Fibroblast of skin of left biceps (primary cell): Measurements from ENCODE around the gene ISLR.

Experiments used
- DNase-seq, 2 experiments: peaks; one replicate each; pipeline ENCODE4 v3.0.0-alpha.2; 2013; ENCODE audit warnings: low read depth in 2 of 2

Gene ISLR

DNA sequence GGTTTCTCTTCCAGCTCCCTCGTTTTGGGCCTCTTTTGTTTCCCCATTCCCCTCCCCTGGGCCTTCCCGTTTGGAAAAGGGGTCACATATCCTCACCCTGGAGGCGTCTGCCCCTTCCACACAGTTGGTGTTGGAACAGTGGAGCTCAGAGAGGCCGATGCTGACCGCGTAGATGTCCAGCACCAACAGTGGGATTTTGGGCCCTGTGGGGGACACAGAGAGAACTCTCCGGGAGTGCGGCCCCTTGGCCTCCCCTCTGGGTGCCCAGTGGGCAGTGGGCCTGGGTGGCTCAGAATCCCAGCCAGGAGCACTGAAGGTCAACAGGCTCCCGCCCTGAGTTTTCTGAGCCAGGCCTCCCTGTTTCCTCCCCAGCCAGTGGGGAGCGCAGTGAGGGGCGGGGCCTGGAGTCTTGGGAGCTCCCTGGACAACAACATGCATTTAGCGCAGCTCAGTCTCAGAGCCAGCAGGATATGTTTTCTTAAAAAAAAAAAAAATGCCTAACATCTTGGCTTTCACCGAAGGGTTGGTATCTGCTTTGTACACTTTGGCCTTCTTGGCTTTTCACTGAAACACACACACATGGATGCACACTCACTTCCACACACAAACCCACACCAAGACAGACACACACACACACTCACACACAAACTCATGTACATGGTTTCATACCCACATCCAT lies 670 bp upstream of the ISLR start:
- peak; percentile 33 to 41 for DNase-seq

DNA sequence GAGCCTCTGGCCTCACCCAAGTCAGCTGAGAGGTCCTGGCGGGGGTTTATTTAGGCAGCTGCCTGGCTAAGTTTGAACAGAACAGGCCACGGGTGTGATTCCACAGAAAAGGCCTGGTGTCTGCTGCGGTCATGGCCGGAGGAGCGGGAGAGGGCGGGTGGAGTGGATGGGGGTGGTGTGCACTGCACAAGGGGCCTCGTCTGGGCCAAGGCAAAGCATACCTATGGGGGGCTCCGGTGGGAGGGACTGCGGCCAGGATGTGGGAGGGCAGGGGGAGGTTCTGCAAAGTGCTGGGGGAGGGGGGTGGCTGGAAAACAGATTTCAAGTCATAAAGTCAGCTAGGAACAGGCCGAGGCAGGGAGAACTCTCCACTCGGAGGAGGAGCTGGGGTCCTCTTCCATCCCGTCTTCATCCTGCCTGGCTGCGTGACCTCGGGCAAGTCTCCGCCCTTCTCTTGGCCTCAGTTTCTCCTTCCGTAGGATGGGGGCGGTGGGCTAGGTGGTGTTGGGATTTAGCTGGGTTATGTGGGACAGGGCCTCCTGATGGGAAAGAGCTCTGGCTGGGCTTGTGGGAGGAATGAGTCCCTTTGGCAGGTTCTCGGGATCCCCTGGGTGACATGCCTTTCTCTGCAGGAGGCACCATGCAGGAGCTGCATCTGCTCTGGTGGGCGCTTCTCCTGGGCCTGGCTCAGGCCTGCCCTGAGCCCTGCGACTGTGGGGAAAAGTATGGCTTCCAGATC lies 878 bp downstream of the ISLR start:
- DNase-seq: peak; percentile 32 to 41

DNA sequence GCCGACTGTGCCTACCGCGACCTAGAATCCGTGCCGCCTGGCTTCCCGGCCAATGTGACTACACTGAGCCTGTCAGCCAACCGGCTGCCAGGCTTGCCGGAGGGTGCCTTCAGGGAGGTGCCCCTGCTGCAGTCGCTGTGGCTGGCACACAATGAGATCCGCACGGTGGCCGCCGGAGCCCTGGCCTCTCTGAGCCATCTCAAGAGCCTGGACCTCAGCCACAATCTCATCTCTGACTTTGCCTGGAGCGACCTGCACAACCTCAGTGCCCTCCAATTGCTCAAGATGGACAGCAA lies 1.4 kb downstream of the ISLR start:
- DNase-seq: no peak

DNA sequence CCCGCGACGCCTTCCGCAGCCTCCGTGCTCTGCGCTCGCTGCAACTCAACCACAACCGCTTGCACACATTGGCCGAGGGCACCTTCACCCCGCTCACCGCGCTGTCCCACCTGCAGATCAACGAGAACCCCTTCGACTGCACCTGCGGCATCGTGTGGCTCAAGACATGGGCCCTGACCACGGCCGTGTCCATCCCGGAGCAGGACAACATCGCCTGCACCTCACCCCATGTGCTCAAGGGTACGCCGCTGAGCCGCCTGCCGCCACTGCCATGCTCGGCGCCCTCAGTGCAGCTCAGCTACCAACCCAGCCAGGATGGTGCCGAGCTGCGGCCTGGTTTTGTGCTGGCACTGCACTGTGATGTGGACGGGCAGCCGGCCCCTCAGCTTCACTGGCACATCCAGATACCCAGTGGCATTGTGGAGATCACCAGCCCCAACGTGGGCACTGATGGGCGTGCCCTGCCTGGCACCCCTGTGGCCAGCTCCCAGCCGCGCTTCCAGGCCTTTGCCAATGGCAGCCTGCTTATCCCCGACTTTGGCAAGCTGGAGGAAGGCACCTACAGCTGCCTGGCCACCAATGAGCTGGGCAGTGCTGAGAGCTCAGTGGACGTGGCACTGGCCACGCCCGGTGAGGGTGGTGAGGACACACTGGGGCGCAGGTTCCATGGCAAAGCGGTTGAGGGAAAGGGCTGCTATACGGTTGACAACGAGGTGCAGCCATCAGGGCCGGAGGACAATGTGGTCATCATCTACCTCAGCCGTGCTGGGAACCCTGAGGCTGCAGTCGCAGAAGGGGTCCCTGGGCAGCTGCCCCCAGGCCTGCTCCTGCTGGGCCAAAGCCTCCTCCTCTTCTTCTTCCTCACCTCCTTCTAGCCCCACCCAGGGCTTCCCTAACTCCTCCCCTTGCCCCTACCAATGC lies 2.0 kb downstream of the ISLR start:
- DNase-seq: no peak

DNA sequence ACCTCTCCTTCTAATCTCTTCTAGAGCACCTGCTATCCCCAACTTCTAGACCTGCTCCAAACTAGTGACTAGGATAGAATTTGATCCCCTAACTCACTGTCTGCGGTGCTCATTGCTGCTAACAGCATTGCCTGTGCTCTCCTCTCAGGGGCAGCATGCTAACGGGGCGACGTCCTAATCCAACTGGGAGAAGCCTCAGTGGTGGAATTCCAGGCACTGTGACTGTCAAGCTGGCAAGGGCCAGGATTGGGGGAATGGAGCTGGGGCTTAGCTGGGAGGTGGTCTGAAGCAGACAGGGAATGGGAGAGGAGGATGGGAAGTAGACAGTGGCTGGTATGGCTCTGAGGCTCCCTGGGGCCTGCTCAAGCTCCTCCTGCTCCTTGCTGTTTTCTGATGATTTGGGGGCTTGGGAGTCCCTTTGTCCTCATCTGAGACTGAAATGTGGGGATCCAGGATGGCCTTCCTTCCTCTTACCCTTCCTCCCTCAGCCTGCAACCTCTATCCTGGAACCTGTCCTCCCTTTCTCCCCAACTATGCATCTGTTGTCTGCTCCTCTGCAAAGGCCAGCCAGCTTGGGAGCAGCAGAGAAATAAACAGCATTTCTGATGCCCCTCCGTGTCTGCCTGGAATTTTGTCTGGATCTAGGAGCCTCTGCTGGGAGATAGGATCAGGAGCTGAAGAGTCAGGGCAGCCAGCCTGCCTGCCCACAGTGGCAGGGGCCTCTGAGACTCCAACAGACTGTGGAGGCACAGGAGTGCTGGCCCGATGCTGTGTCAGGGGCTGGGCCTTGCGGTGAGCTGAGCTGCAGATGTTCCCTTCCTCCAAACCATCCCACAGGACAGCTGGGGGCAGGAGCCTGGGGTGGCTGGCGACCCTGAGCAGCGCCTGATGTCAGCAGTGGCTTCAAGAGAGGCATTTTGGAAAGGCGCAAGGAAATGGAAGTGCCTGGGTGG lies 3.0 kb downstream of the ISLR start:
- DNase-seq: no peak

DNA sequence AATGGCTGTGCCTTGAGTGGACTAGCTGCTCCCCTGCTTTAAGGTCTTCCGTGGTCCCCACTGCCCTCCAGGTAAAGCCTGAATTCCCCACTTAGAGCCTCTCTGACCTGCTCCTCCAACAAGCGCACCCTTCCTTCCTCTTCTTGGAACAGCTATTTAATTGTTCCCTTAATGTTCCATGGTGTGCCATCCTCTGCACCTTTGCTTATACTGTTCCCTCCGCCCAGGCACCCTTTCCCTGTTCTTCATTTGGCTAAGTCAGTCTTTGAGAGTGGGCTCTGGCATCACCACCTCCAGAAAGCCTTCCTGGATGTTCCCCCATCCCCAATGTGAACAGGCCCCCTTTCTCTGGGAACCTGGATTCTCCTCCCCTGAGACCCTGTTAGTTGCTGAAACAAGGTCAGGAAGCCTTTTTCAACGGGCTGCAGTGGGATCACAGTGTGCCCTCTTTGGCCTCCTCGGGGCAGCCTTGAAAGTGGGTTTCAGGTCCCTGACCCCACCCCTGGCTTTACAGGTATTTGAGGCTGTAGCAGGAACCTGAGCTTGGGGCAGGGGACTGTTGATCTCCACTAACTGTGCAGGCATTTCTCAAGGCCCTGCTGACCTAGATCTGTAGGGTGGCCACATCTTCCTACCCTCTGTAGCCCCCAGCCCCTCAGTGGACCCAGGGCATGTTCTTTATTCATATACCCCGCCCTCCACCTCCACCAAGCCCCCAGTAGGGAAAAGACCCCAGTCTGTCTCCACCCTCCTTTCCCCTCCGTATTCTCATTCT lies 5.0 kb downstream of the ISLR start:
- no peak for DNase-seq

DNA sequence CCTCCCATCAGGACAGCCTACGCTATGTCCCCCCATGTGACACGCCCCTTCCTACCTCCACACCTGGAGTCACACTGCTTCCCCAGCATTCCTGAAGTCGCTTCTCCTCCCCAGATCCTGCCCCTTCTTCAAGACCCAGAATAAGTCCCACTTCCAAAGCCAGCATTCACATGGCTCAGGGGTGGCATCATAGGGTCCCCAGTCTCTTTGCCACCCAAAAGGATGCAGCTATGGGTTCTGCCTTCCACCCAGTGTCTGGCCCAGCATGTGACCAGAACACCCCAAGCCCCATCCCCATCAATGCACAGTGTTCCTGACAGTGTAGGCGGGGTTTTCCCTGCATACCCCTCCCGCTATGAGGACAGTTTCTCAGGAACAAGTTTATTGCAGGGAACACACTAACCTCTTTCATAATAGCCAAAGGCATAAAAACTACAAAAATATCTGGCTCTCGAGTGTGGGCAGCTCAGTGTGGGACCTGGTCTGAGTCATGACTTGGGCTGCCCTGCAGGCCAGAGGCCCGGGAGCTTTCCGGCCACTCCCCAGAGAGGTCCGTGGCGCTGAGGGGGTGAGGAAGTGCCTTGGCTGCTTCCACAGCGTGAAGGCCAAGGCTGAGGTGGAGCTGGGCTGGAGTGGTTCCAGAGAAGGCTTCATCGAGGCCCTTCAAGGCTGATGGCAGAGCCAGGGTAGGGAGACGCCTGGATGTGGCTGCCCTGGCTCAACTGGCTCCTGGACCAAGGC lies 5.8 kb downstream of the ISLR start:
- DNase-seq: peak in 1 of 2 experiments; percentile 32

DNA sequence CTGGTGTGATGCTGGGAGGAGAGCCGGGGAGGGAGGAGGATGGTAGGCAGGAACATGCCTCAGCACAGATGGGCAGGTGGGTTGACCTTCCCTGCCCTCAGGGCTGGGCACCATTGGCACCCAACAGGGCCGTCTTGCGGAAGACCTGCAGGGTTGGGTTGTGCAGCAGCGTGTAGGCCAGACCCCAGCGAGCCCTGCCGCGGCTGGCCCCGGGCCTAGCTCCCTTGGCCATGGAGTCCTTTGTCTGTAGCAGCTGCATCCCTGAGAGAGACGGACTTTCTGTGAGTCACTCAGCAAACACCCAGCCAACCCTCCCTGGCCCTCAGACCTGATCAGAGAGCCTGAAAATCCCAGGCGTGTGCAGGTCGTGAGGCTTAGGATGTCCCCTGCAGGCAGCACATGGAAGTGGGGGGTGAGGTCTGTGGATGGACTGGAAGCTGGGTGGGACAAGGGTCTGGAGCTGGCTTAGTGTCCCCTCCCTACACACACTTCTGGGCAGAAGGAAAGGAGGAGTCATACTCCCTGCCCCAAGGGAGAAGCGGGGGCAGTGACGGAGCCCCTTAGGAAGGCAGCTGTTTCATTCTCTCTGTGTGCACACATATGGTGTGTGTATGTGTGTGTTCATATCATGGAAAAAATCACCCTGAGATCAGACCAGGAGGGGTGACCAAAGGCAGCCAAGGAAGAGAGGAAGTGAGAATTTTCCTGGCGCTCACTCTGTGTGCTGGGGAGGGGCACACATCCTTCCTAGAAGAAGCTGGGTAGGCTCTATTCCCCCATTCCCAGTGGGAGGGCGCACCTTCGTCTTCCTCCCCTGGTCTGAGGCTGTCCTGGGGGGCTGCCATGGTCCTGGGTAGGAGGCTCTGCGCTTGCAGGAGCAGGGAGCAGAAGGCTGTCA lies 6.7 kb downstream of the ISLR start:
- peak in 1 of 2 experiments; percentile 33 for DNase-seq

DNA sequence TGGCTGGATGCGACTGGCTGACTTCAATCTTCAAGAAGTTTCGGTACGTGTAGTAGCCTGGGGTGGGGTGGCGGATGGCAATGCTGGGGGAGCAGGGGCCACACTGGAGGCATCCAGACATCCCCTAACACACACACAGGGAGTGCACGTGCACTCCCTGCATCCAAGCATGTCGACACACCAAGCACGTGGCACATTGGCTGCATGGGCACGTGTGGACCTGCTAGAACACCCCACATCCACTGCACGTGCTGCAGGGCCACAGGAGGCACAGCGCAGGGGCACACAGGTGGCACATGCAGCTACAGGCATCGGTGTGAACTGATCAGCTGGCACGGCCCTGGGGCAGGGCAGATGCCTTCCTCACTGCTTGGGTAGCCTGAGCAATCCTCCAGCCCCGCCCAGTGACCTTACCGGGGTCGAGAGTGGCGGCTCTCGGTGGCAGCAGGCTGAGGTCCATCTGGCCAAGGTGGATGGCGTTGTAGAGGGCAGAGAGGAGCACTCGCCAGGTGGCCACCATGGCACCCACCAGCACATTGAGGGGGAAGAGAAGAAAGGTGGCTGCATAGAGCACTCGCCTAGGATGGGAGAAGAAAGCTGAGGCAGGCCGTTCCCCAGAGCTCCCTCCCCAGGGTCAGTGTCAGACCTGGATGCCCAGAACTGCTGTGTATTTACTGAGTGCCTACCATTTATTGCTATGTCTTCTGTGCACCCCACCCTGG lies 7.5 kb downstream of the ISLR start:
- no peak for DNase-seq

DNA sequence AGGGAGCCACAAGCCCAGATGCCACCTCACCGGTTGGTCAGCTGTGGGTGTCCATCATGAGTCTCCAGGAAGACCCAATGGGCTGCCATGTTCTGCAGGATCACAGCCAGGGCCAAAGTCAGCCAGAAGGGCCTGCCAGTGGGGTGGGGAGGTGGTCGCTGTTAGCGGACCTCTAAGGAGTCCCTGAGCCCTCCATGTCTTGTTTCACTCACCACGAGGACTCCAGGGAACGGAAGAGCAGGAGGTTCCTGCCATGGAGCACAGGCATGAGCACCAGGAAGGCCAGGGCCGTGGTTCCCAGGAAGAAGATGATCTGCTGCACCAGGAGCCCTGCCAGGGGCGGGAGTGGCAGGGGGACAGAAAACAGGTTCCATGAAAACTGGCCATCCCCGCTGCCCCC lies 8.6 kb downstream of the ISLR start:
- DNase-seq: no peak

DNA sequence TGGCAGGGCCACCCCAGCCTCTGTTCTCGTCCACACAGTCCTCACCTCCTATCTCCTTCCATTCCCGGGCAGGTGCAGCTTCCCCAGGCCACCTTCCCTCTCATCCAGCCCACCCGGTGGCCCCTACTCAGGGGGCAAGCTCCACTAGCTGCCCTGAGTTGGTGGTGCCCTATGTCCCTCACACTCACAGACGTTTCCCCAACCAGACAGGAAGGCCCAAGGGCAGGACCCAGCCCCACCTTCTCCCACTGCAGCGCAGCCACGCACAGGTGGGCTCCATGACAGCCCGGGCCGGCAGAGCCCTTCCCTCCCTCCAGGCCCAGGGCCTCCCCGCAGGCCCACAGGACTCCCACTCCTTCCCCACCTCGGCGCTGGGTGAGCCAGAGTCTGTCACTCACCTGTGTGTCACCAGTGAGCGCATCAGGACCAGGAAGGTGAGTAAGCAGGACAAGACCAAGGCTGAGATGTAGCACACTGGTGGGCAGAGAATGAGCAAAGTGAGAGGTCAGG lies 11.1 kb downstream of the ISLR start:
- DNase-seq: no peak

DNA sequence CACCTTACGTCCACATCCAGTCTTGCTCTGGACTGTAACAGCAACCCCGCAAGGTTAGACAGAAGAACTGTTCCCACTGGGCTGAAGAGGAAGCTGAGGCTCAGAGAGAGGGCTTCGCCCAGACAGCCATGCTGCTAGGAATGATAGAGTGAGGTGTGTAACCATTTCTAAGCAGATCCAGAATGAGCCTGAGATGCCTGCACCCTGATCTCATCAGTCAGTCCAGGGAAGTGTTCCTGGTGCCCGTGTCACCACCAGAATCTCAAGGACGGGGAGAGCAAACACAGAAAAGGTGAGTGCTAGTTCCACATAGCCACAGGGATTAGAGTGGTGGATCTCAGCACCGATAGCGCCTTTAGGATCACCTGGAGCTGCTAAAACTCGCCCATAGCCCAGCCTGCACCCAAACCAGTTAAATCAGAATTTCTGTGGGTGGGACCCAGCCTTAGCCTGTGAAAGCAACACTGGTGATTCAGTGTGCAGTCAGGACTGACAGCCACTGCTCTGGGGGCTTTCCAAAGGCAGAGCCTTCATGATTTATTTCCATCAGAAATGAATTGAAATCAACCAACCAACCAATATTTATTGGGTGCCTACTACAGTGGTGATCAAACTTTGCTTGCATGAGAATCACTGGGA lies 12.3 kb downstream of the ISLR start:
- DNase-seq: no peak

DNA sequence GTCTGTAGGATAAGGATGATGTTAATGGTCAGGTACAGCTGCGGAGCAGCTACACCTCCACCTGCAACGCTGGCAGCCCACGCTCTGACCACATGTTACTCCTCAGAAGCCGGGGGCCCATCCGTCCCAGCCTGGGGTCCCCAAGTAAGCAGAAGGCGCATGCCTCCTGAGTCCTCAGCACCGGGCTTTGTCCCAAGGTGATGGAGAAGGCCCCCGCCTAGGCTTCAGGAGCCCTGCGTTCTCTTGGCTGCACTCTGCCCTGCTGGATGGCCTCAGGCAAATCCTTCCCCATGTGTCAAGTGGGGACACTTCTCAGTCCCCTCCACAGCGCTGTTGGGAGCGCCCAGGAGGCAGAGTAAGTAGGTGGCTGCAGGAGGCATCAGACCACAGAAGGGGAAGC lies 14.7 kb downstream of the ISLR start:
- DNase-seq: no peak

DNA sequence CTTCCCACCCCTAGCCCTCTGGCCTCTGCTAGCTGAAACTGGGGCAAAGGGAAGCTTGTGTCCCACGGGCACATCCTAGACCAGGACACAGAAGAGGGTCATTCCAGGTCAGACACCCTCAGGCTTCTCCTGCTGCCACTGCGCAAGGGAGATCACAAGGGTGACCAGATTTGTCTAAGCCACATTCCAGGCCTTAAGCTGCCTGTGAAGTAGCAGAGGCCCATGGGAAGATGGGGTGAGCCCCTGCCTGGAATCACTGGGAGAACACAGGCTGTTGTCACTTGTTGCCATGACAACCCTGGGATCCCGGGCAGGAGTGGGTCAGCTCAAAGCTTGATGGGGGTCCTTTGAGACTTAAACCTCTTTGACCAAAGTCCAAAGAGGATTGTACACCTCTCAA lies 18.3 kb downstream of the ISLR start:
- DNase-seq: no peak

DNA sequence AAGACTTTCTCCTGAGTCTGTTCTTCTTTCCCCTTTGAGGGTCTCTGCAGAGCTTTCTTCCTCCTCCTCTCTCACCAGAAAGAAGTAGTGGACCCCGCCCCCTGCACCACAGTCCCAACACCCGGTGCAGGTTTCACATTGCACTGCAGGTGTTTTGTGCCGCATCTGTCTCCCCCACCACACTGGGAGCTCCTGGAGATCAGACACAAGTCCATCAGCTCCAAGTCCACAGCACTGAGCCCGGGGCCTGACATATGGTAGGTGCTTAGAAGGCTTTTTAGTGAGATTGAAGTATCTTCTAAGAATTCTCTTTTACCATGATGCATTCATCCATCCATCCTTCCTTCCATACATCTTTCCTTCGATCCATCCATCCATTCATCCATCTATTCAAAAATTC lies 19.2 kb downstream of the ISLR start:
- no peak for DNase-seq

DNA sequence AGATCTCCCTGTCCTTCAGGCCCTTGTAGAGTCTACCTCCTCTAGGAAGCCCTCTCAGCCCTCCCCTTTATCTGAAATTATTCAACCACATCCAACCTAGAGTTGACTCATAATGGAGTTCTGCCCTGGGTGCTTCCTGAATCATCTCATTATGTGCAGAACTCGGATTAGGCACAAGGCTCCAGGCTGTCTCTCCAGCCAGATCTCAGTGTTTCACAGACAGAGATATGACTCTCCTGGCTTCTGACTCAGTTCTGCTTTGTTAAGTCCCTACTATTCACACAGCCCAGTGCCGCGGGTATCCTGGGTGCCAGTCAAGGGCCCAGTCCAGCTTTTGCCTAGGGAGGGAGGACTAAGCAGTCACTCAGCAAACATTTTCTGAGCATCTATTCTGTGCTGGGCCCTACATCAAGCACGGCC lies 19.8 kb downstream of the ISLR start:
- DNase-seq: peak in 1 of 2 experiments; percentile 50

DNA sequence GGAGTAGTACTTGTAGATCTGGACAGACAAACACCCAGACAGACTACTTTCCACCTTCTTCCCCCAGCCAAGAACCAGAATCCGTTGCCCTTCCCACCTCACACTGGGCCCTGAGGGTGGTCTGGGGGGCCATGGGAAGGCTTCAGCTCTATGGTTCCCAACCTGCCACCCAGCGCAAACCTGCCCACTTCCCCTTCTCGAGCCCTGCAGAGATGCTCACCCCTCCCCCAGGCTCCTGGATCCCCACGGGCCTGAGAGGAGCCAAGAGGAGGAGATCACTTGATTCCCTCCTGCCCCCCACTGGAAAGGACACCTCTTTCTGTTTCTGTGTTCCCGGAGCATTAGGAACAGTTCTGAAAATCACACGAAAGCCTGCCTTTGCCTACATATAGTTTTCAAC lies 20.4 kb downstream of the ISLR start:
- DNase-seq: no peak
